K562 (cell line): Measurements from ENCODE around the gene CR2. TPM values are rescaled to one million over a fixed set of nuclear protein-coding genes. Genes with fewer than 3 reads are reported as not detected.
A peak's percentile ranks its signal among the peaks of the same experiment; 100 is the strongest.

Experiments used
- ARID4B ChIP-seq: sonication (generic); formaldehyde crosslinking; IDR thresholded peaks from 2 replicates; pipeline ENCODE4 v1.8.0; 2022; ENCODE audit warnings: mild to moderate bottlenecking, missing genetic modification reagents
- ATF1 ChIP-seq, 2 experiments: fragments of 450-650 bp in 1 of 2; IDR thresholded peaks; 2 replicates each; pipeline ENCODE4 v1.6.1; 2016; ENCODE audit warnings: missing compliant biosample characterization in 1 of 2, missing genetic modification characterization in 1 of 2
- CCNT2 ChIP-seq: IDR thresholded peaks from 2 replicates; pipeline ENCODE4 v1.6.1; 2011; ENCODE audit warnings: borderline replicate concordance, low read depth, mild to moderate bottlenecking, moderate library complexity, mixed read lengths, low read length; ENCODE audit not compliant: insufficient read length; ENCODE audit errors: extremely low read depth
- CTBP1 ChIP-seq: fragments of 450-650 bp; IDR thresholded peaks from 2 replicates; pipeline ENCODE4 v1.6.1; 2016; ENCODE audit warnings: borderline replicate concordance
- CXXC5 ChIP-seq: fragments of 250-450 bp; sonication (Bioruptor Pico); IDR thresholded peaks from 2 replicates; pipeline ENCODE4 v1.8.0; 2022; ENCODE audit warnings: inconsistent platforms, mild to moderate bottlenecking, moderate library complexity
- E2F6 ChIP-seq, 2 experiments: IDR thresholded peaks; 2 replicates each; pipeline ENCODE4 v1.6.1; 2011; ENCODE audit warnings: borderline replicate concordance in 1 of 2, control low read depth in 1 of 2, low read depth in 1 of 2, low read length in 1 of 2, mild to moderate bottlenecking in 1 of 2, mixed read lengths in 1 of 2, moderate library complexity in 1 of 2; ENCODE audit not compliant: insufficient read depth in 1 of 2, insufficient read length in 1 of 2, poor library complexity in 1 of 2, severe bottlenecking in 1 of 2; ENCODE audit errors: extremely low read depth in 1 of 2
- FOXA3 ChIP-seq, 2 experiments: fragments of 450-650 bp in 1 of 2; sonication (generic) in 1 of 2; formaldehyde crosslinking; IDR thresholded peaks in 1 of 2; conservative IDR thresholded peaks in 1 of 2; 2 replicates each; pipeline versions ENCODE4 v1.4.0 to v1.8.0; 2020 to 2022; ENCODE audit warnings: mild to moderate bottlenecking in 2 of 2, missing genetic modification reagents in 1 of 2
- FOXP4 ChIP-seq: sonication (generic); formaldehyde crosslinking; IDR thresholded peaks from 2 replicates; pipeline ENCODE4 v1.8.0; 2022; ENCODE audit warnings: mild to moderate bottlenecking, missing genetic modification reagents, borderline replicate concordance
- GATA2 ChIP-seq: sonication (generic); formaldehyde crosslinking; IDR thresholded peaks from 2 replicates; pipeline ENCODE4 v1.4.0; 2020; ENCODE audit warnings: mild to moderate bottlenecking, missing genetic modification reagents
- KAT7 ChIP-seq: sonication (generic); formaldehyde crosslinking; IDR thresholded peaks from 2 replicates; pipeline ENCODE4 v1.8.0; 2022; ENCODE audit warnings: missing genetic modification reagents, mild to moderate bottlenecking, borderline replicate concordance
- POLR2G ChIP-seq: fragments of 200-400 bp; formaldehyde crosslinking; IDR thresholded peaks from 2 replicates; pipeline ENCODE4 v1.6.1; 2017; ENCODE audit warnings: low read depth, mild to moderate bottlenecking, antibody characterized with exemption, low read length, moderate library complexity
- RBFOX2 ChIP-seq: fragments of 200-400 bp; formaldehyde crosslinking; IDR thresholded peaks from 2 replicates; pipeline ENCODE4 v1.6.1; 2017; ENCODE audit warnings: low read depth, mild to moderate bottlenecking, low read length, moderate library complexity
- TBP ChIP-seq: optimal IDR thresholded peaks from 2 replicates; pipeline ENCODE3; 2011; ENCODE audit warnings: low read depth, low read length, improper control_type of control experiment
- ZNF740 ChIP-seq, 3 experiments: fragments of 200-800 bp in 1 of 3; sonication (Bioruptor generic) in 1 of 3; sonication (generic) in 1 of 3; formaldehyde crosslinking in 1 of 3; IDR thresholded peaks; 2 replicates each; pipeline versions ENCODE4 v1.6.1 to v1.8.0; 2016 to 2022; ENCODE audit warnings: mild to moderate bottlenecking in 2 of 3, missing compliant biosample characterization in 2 of 3, missing genetic modification characterization in 2 of 3, missing genetic modification reagents in 1 of 3
- polyA plus RNA-seq, 8 experiments: library from polyadenylated mRNA; depleted of rRNA in 4 of 8; stranded (reverse) in 5 of 8; unstranded in 3 of 8; fragments of >200 nt; fragmentation: Nextera tagmentation in 2 of 8; fragmentation: Illumina TruSeq in 1 of 8; extraction: Ambion mirVana in 2 of 8; extraction: Trizol in 1 of 8; gene quantifications; 2 replicates each; pipeline versions ENCODE4 v1.2.1 to v1.2.3, GENCODE V29; 2011 to 2014; ENCODE audit warnings: inconsistent platforms in 1 of 8, missing spikeins in 1 of 8
- total RNA-seq, 7 experiments: library from RNA; depleted of rRNA in 6 of 7; stranded (reverse); fragments of >200 nt in 6 of 7; fragmentation: Illumina TruSeq in 2 of 7; extraction: Trizol in 2 of 7; gene quantifications; 2 replicates each; pipeline versions ENCODE4 v1.2.1 to v1.2.3, GENCODE V29; 2011 to 2021; ENCODE audit warnings: low replicate concordance in 1 of 7

Gene CR2
- total and polyA plus RNA-seq, 9 of the 15 experiments (the other 6 are each of a cell fraction or from before 2014, with no cell fraction given), result 0.07 to 0.67 (median 0.37) TPM

- TF ChIP-seq POLR2G, result peak; percentile 37
- peak; percentile 22 for TF ChIP-seq TBP
- TF ChIP-seq GATA2 (CRISPR knock-in tag), result no peak
- 0 out of 2 replicates have a peak, but pooled peaks have one; percentile 18 for TF ChIP-seq KAT7 (CRISPR knock-in tag)
- peak; percentile 48; the same call in 1 of the 2 replicates for TF ChIP-seq CTBP1
- TF ChIP-seq CCNT2, result peak; percentile 27
- TF ChIP-seq ZNF740 (CRISPR knock-in tag; IDR thresholded peaks at IDR 0.05), result peak; percentile 46; the same call in 1 of the 2 replicates
- TF ChIP-seq ZNF740 (tag; IDR thresholded peaks at IDR 0.05), result no peak
- 0 out of 4 replicates have a peak, but pooled peaks of 1 of the 2 experiments have one; percentile 66 for TF ChIP-seq FOXA3 (CRISPR knock-in tag; conservative IDR thresholded peaks at IDR 0.05 in 1 of 2, IDR thresholded peaks at IDR 0.05 in 1 of 2)
- peak; percentile 51; the same call in 1 of the 2 replicates for TF ChIP-seq RBFOX2
- peak; percentile 50; the same call in 1 of the 2 replicates for TF ChIP-seq CXXC5 (CRISPR knock-in tag)
- peak; percentile 23; the same call in 1 of the 2 replicates for TF ChIP-seq FOXP4
- TF ChIP-seq ATF1 (CRISPR knock-in tag; IDR thresholded peaks at IDR 0.05), result no peak
- peak; percentile 25; the same call in 1 of the 2 replicates for TF ChIP-seq ATF1 (tag; IDR thresholded peaks at IDR 0.05)
- TF ChIP-seq E2F6 (IDR thresholded peaks at IDR 0.05; ENCODE audit: borderline replicate concordance in 1 of 2, extremely low read depth in 1 of 2, insufficient read depth in 1 of 2, insufficient read length in 1 of 2, low read depth in 1 of 2, low read length in 1 of 2, poor library complexity in 1 of 2, severe bottlenecking in 1 of 2), result peak; percentile 61 to 86
- TF ChIP-seq ARID4B, result peak; percentile 82; the same call in 1 of the 2 replicates
Observed at GRCh38 chr1:207454046-207454964, at the start of gene CR2 (continued).
